Endothelial cell (in vitro differentiated cells): Measurements from ENCODE around the gene PCNX2. TPM values are rescaled to one million over a fixed set of nuclear protein-coding genes. Genes with fewer than 3 reads are reported as not detected.
"Not testable (repeated sequence)": the region's sequence is repeated elsewhere in the genome, so short reads cannot be mapped to it uniquely, and the experiment has no call there.

Source experiments
- DNase-seq: peaks from one replicate; pipeline ENCODE4 v3.0.0; 2021; ENCODE audit warnings: low spot score
- H3K27ac Mint-ChIP-seq: one replicate; pipeline ENCODE4 v1.8.0; 2021; ENCODE audit warnings: mixed read lengths, inconsistent platforms; ENCODE audit not compliant: unreplicated experiment
- H3K27me3 Mint-ChIP-seq: one replicate; pipeline ENCODE4 v1.8.0; 2021; ENCODE audit warnings: mild to moderate bottlenecking, moderate library complexity, mixed read lengths, inconsistent platforms; ENCODE audit not compliant: unreplicated experiment
- H3K36me3 Mint-ChIP-seq: one replicate; pipeline ENCODE4 v1.8.0; 2021; ENCODE audit warnings: mild to moderate bottlenecking, low read depth, mixed read lengths, inconsistent platforms; ENCODE audit not compliant: unreplicated experiment
- H3K4me1 Mint-ChIP-seq: one replicate; pipeline ENCODE4 v1.8.0; 2021; ENCODE audit warnings: mild to moderate bottlenecking, mixed read lengths, inconsistent platforms; ENCODE audit not compliant: unreplicated experiment
- H3K4me3 Mint-ChIP-seq: one replicate; pipeline ENCODE4 v1.8.0; 2021; ENCODE audit warnings: mild to moderate bottlenecking, mixed read lengths, inconsistent platforms; ENCODE audit not compliant: unreplicated experiment
- H3K9me3 Mint-ChIP-seq: one replicate; pipeline ENCODE4 v1.8.0; 2021; ENCODE audit warnings: mixed read lengths, inconsistent platforms; ENCODE audit not compliant: unreplicated experiment
- total RNA-seq: library from RNA; stranded (reverse); fragmentation: NEBNext Ultra II Directional; extraction: Animal tissue kit (Norgen Biotek cat#: 25700); gene quantifications from one replicate; pipeline ENCODE4 v1.2.1, GENCODE V29; 2021; ENCODE audit not compliant: unreplicated experiment
- TF ChIP-seq, protein P1 (sequence below): fragments of 200-600 bp; sonication (generic); IDR thresholded peaks from one replicate; pipeline ENCODE4 v1.5.0; 2021; ENCODE audit warnings: antibody characterized with exemption; ENCODE audit not compliant: unreplicated experiment

PCNX2 gene
- total RNA-seq, 1 donor from 2014 or later, result 24.0 TPM

DNA sequence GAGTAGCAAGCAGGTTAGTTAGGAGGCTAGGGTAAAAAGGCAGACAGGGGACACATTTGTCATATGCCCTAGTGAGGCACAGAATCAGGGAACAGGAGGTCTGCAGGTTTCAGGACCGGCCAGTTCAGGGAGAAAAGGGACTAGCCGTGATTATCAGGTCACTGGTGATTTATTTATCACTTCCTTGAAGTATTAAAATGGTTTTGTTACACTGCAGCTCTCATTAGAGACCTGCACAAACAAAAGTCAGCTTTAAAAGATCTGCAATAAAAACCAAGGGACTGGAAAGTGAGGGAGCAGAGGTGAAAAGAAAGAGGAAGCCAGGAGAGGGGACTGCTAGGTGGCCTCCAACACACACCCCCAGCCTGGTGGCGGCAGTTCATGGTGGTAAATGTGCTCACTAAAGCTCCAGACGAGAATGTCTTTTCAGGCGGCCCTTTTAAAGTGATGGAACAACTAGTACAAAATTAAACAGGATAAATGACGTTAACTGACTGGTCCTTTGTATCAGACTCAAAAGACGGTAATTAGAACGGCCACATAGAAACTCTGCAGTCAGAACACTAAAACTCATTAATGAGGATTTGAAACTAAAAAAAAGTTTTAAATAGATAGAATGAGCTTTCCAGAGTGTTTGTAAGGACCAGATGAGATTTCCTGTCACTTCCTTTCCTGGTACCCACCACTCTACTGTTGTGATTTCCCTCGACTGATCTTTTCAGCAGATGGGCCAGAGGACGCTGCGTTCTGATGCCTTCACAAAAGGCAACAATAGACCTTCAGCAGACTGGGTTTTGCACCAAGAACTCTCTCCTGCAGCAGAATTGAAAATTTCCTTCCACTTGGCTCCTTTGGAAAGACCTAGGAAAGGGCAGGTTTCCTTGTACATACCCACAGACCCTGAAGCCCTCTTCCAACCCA is 208.3 kb downstream of the PCNX2 start:
- H3K4me1 Mint-ChIP-seq, result peaks cover 20% of the 10 kb centered on the region
- no peak for DNase-seq
- TF ChIP-seq, protein P1, sequence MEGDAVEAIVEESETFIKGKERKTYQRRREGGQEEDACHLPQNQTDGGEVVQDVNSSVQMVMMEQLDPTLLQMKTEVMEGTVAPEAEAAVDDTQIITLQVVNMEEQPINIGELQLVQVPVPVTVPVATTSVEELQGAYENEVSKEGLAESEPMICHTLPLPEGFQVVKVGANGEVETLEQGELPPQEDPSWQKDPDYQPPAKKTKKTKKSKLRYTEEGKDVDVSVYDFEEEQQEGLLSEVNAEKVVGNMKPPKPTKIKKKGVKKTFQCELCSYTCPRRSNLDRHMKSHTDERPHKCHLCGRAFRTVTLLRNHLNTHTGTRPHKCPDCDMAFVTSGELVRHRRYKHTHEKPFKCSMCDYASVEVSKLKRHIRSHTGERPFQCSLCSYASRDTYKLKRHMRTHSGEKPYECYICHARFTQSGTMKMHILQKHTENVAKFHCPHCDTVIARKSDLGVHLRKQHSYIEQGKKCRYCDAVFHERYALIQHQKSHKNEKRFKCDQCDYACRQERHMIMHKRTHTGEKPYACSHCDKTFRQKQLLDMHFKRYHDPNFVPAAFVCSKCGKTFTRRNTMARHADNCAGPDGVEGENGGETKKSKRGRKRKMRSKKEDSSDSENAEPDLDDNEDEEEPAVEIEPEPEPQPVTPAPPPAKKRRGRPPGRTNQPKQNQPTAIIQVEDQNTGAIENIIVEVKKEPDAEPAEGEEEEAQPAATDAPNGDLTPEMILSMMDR, result no peak
- H3K27ac Mint-ChIP-seq, result no peak overlapping the region
- peaks cover 11% of the 10 kb centered on the region for H3K36me3 Mint-ChIP-seq
- H3K9me3 Mint-ChIP-seq, result no peaks in the 10 kb centered on the region
- H3K4me3 Mint-ChIP-seq, result no peak overlapping the region
- no peaks in the 10 kb centered on the region for H3K27me3 Mint-ChIP-seq

DNA sequence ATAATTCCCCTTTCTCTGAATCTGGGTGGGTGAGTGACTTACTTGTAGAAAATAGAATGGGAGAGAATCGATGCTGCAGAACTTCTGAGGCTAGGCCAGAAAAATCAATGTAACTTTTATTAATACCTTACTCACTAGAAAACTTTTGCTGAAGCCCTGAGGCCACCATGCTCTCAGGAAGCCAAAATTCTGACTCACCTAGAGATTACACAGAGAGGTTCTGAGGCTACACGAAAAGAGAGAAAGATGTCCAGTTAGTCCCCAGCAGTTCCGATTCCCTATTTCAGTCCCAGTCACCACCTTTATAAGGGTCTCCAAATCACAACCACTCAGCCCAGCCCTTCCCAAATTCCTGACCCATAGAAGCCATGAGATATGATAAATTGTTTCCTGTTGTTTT is 210.0 kb downstream of the PCNX2 start:
- no peaks in the 10 kb centered on the region for H3K27me3 Mint-ChIP-seq
- H3K36me3 Mint-ChIP-seq, result peaks cover 11% of the 10 kb centered on the region
- TF ChIP-seq, protein P1, result no peak
- peaks cover 21% of the 10 kb centered on the region for H3K4me1 Mint-ChIP-seq
- no peak overlapping the region for H3K4me3 Mint-ChIP-seq
- DNase-seq, result no peak
- H3K9me3 Mint-ChIP-seq, result no peaks in the 10 kb centered on the region
- H3K27ac Mint-ChIP-seq, result no peak overlapping the region

DNA sequence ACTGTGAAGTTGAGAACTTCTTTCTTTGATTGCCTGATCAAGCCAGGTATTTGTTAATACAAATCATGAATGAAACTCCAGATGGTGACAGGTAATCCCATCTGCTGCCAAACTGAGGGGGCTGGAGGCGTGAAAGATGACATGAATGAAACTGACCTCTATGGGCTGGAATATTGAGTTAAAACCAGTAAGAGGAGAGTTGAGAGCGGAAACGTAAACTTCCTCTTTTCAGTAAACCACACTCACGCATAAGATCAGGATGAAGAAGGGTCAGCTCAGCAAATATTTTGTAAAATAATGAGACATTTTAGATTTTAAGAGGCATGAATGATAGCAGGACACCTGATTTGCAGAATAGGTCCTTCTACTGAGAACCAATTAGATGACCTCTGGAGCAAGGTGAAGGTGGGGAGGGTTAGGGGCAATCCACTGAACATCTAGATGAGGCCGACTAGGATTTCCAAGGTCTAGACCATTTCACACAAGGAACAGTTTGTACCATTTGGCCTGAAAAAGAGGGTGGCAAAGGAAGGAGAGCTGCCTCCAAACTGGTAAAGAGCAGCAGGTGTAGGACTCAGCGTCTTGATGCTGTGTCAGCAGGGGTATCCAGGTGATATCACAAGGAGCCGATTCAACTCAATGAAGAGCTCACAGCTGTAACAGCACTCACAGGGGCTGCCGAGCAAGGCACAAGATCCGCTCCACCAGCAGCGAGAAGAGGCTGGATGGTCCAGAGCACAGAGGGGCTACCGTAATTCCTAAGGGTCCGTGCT is 212.6 kb downstream of the PCNX2 start:
- TF ChIP-seq, protein P1, result no peak
- H3K27ac Mint-ChIP-seq, result no peak overlapping the region
- no peak for DNase-seq
- H3K4me1 Mint-ChIP-seq, result peaks cover 25% of the 10 kb centered on the region
- H3K27me3 Mint-ChIP-seq, result no peaks in the 10 kb centered on the region
- H3K9me3 Mint-ChIP-seq, result no peaks in the 10 kb centered on the region
- H3K36me3 Mint-ChIP-seq, result peaks cover 12% of the 10 kb centered on the region
- no peak overlapping the region for H3K4me3 Mint-ChIP-seq

DNA sequence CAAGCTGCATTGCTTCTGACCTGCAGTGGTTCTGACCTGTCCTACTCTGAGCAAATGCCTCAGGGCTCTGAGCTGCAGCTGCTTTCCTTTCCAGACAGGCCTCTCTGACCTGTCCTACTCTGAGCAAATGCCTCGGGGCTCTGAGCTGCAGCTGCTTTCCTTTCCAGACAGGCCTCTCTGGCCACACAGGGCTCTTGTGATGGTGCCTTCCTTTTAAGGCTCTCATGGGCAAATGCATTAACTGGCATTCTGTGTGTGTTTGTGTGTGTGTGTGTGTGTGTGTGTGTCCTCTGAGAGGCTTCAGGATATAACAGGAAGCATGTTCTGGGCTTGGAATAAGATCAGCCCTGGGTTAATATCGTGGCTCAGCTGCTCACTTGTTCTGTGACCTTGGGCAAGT is 213.8 kb downstream of the PCNX2 start:
- Mint-ChIP-seq H3K27ac (peak overlapping the region; percentile 5), H3K4me3 (no peak overlapping the region), H3K9me3 (no peaks in the 10 kb centered on the region), H3K27me3 (no peaks in the 10 kb centered on the region), H3K36me3 (peaks cover 12% of the 10 kb centered on the region), H3K4me1 (peaks cover 20% of the 10 kb centered on the region)
- TF ChIP-seq, protein P1, result no peak
- DNase-seq, result peak; percentile 13

DNA sequence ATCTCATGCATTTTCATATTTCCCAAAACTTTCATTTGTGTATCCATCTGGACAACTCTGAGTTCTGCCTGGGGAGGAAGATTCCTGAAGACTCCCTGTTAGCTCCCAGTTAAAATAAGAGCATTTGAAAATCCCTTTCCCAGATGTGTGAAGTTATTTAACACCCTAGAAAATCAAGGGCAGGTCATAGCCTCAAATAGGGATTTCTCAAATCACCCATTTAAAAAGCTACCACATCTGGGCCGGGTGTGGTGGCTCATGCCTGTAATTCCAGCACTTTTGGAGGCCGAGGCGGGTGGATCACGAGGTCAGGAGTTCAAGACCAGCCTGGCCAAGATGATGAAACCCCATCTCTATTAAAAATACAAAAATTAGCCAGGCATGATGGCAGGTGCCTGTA is 214.7 kb downstream of the PCNX2 start:
- peaks cover 20% of the 10 kb centered on the region for H3K4me1 Mint-ChIP-seq
- H3K9me3 Mint-ChIP-seq, H3K4me3 Mint-ChIP-seq, H3K36me3 Mint-ChIP-seq, H3K27ac Mint-ChIP-seq, H3K27me3 Mint-ChIP-seq, DNase-seq: not testable (repeated sequence)
